ENCODE data around the gene COX6A2. TPM values are rescaled to one million over a fixed set of nuclear protein-coding genes. Genes with fewer than 3 reads are reported as not detected.

The COX6A2 gene
- total and polyA plus RNA-seq, 2 donors (not counting 3 experiments of a cell fraction or from before 2014, with no cell fraction given) = not detected

DNA sequence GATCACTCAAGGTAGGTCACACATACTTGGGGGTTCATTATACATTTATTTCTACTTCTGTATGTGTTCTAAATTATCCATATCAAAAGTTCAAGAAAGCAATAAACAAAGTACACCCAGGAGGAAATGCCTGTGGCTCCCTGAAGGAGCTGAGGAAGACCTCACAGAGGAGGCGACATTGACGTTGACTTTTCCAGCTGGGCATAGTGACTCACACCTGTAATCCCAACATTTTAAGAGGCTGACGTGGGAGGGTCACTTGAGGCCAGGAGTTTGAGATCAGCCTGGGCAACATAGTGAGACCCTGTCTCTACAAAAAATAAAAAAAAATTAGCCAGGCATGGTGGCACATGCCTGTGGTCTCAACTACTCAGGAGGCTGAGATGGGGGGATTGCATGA is 18.7 kb downstream of the COX6A2 start:
- no peak for TF ChIP-seq JUN (IDR thresholded peaks at IDR 0.05; ENCODE audit: borderline replicate concordance, insufficient read depth, insufficient read length, low read depth)
- TF ChIP-seq EZH2 (IDR thresholded peaks at IDR 0.05; ENCODE audit: borderline replicate concordance, low read depth, low read length, severe bottlenecking) = no peak
- no peak for TF ChIP-seq POLR2AphosphoS5 (IDR thresholded peaks at IDR 0.05; ENCODE audit: insufficient read depth, low read depth, low read length)
- TF ChIP-seq, protein P1, sequence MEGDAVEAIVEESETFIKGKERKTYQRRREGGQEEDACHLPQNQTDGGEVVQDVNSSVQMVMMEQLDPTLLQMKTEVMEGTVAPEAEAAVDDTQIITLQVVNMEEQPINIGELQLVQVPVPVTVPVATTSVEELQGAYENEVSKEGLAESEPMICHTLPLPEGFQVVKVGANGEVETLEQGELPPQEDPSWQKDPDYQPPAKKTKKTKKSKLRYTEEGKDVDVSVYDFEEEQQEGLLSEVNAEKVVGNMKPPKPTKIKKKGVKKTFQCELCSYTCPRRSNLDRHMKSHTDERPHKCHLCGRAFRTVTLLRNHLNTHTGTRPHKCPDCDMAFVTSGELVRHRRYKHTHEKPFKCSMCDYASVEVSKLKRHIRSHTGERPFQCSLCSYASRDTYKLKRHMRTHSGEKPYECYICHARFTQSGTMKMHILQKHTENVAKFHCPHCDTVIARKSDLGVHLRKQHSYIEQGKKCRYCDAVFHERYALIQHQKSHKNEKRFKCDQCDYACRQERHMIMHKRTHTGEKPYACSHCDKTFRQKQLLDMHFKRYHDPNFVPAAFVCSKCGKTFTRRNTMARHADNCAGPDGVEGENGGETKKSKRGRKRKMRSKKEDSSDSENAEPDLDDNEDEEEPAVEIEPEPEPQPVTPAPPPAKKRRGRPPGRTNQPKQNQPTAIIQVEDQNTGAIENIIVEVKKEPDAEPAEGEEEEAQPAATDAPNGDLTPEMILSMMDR (IDR thresholded peaks at IDR 0.05; ENCODE audit: extremely low read depth in 1 of 2, insufficient read depth in 1 of 2, low read depth in 1 of 2, low read length in 2 of 2) = no peak
- no peak for TF ChIP-seq POLR2A (IDR thresholded peaks at IDR 0.05; ENCODE audit: low read depth, low read length)
- no peak for TF ChIP-seq GATA2 (IDR thresholded peaks at IDR 0.05; ENCODE audit: insufficient read depth, insufficient read length, low read depth, low read length)
- no peak for TF ChIP-seq FOS (IDR thresholded peaks at IDR 0.05; ENCODE audit: borderline replicate concordance, insufficient read depth, low read length)
- ChIA-PET POLR2A (no interaction called here), CTCF (no interaction called here)
- dilution Hi-C loops (cut with MboI; ENCODE audit: extremely low pct_ligation_motif_present, low sequenced_read_pairs) (no loop called here), intact Hi-C loops (cut with micrococcal nuclease) (no loop called here)
- Histone ChIP-seq H3K79me2 (ENCODE audit: control insufficient read depth, insufficient read depth, low read length) (no peaks in the 10 kb centered on the region), H3K27ac (ENCODE audit: insufficient read depth, low read depth, low read length) (no peak overlapping the region), H3K36me3 (ENCODE audit: control insufficient read depth in 2 of 2, extremely low read depth in 1 of 2, insufficient read depth in 2 of 2, low read length in 2 of 2) (no peaks in the 10 kb centered on the region), H3K4me3 (replicated peaks in 1 of 3; ENCODE audit: insufficient read depth in 1 of 3, low read depth in 1 of 3, low read length in 3 of 3) (no peak overlapping the region), H3K9me1 (replicated peaks; ENCODE audit: control insufficient read depth, extremely low read depth, insufficient read depth, low read length) (no peaks in the 10 kb centered on the region), H4K20me1 (replicated peaks; ENCODE audit: control insufficient read depth, extremely low read depth, insufficient read depth, low read length) (no peaks in the 10 kb centered on the region), H3K27me3 (ENCODE audit: control insufficient read depth in 2 of 2, insufficient read depth in 2 of 2, low read length in 2 of 2) (no peaks in the 10 kb centered on the region), H2AFZ (ENCODE audit: low read depth, low read length) (no peak overlapping the region), H3K4me1 (ENCODE audit: control insufficient read depth, extremely low read depth, insufficient read depth, low read length) (no peaks in the 10 kb centered on the region), H3K9me3 (replicated peaks; ENCODE audit: control insufficient read depth, insufficient read depth, low read length) (no peaks in the 10 kb centered on the region), H3K4me2 (ENCODE audit: insufficient read depth, low read length) (no peak overlapping the region), H3K9ac (replicated peaks; ENCODE audit: extremely low read depth, insufficient read depth, low read length) (no peak overlapping the region)
- FAIRE-seq = no peak
- DNase-seq (ENCODE audit: low read depth, low spot score) = no peak
- no TSS peak for BruUV-seq (replicated peaks)
